PC-9 (cell line): Measurements from ENCODE around the gene AMOTL1. TPM values are rescaled to one million over a fixed set of nuclear protein-coding genes. Genes with fewer than 3 reads are reported as not detected.

Experiments used
- BruUV-seq: library from RNA; stranded (reverse); fragments of 400-500 nt; replicated peaks from 2 replicates; lab custom pipeline; 2021; lab: Mats Ljungman, UMichigan
- CTCF ChIA-PET: fragments of 300-600 bp; sonication (Branson Sonifier 250); formaldehyde crosslinking; loops from one replicate; lab custom pipeline; 2022; ENCODE audit warnings: antibody characterized with exemption; lab: Charles Lee
- POLR2A ChIA-PET: fragments of 300-600 bp; sonication (Branson Sonifier 250); formaldehyde crosslinking; loops from one replicate; lab custom pipeline; 2022; ENCODE audit warnings: antibody characterized with exemption; ENCODE audit not compliant: unreplicated experiment; lab: Charles Lee
- DNase-seq, 2 experiments: peaks; one replicate each; pipeline versions ENCODE4 v3.0.0 to v3.0.0-alpha.2; 2015 to 2022; ENCODE audit warnings: mixed read lengths in 1 of 2
- H2AFZ ChIP-seq: fragments of 200-600 bp; sonication (generic); 2 replicates; pipeline ENCODE4 v1.8.1; 2017; ENCODE audit warnings: antibody characterized with exemption
- H3F3A ChIP-seq: fragments of 200-600 bp; sonication (generic); 2 replicates; pipeline ENCODE4 v1.8.1; 2017; ENCODE audit warnings: antibody characterized with exemption, mild to moderate bottlenecking, low read depth; ENCODE audit not compliant: insufficient read depth
- H3K27ac ChIP-seq: fragments of 200-600 bp; sonication (generic); 2 replicates; pipeline ENCODE4 v1.6.1; 2016; ENCODE audit warnings: mixed run types
- H3K27me3 ChIP-seq: fragments of 200-600 bp; sonication (generic); 2 replicates; pipeline ENCODE4 v1.6.1; 2016; ENCODE audit warnings: low read depth, mixed run types; ENCODE audit not compliant: insufficient read depth
- H3K36me3 ChIP-seq: fragments of 200-600 bp; sonication (generic); 2 replicates; pipeline ENCODE4 v1.6.1; 2016; ENCODE audit warnings: low read depth, mixed run types
- H3K4me1 ChIP-seq: fragments of 200-600 bp; sonication (generic); replicated peaks from 2 replicates; pipeline ENCODE4 v1.6.1; 2016; ENCODE audit warnings: mixed run types; ENCODE audit not compliant: insufficient read depth
- H3K4me2 ChIP-seq: fragments of 200-600 bp; sonication (generic); 2 replicates; pipeline ENCODE4 v1.6.1; 2017; ENCODE audit warnings: mixed run types
- H3K4me3 ChIP-seq: fragments of 200-600 bp; sonication (generic); 2 replicates; pipeline ENCODE4 v1.6.1; 2016; ENCODE audit warnings: mixed run types
- H3K79me2 ChIP-seq: fragments of 200-600 bp; sonication (generic); 2 replicates; pipeline ENCODE4 v1.6.1; 2017; ENCODE audit warnings: low read depth, mixed run types
- H3K9me2 ChIP-seq: fragments of 200-600 bp; sonication (generic); 2 replicates; pipeline ENCODE4 v1.8.1; 2017; ENCODE audit warnings: mild to moderate bottlenecking; ENCODE audit not compliant: insufficient read depth
- H3K9me3 ChIP-seq: fragments of 200-600 bp; sonication (generic); 2 replicates; pipeline ENCODE4 v1.8.1; 2016; ENCODE audit warnings: low read depth; ENCODE audit not compliant: insufficient read depth
- H4K20me1 ChIP-seq: fragments of 200-600 bp; sonication (generic); 2 replicates; pipeline ENCODE4 v1.8.1; 2017; ENCODE audit not compliant: insufficient read depth
- CTCF ChIP-seq: fragments of 200-600 bp; sonication (generic); conservative IDR thresholded peaks from 2 replicates; pipeline ENCODE4 v1.6.1; 2017; ENCODE audit warnings: mixed run types, antibody characterized with exemption, mild to moderate bottlenecking, moderate library complexity
- EZH2 ChIP-seq: fragments of 200-600 bp; sonication (generic); IDR thresholded peaks from 2 replicates; pipeline ENCODE4 v1.8.0; 2017; ENCODE audit warnings: antibody characterized with exemption, low read depth
- intact Hi-C: fragments of 100-400 bp; cut with micrococcal nuclease; formaldehyde crosslinking; loops from one replicate; pipeline ENCODE4 v1.10.0; 2022; ENCODE audit not compliant: unreplicated experiment
- total RNA-seq: library from RNA; stranded (reverse); gene quantifications from 2 replicates; pipeline ENCODE4 v1.2.3, GENCODE V29; 2021

The AMOTL1 gene
- total RNA-seq, 1 experiment from 2014 or later, result 60.5 TPM

GRCh38 chr11:94864506-94865045 lies 96.4 kb downstream of the AMOTL1 start:
- intact Hi-C loops, result no loop called here
- CTCF ChIA-PET, result no interaction called here
- BruUV-seq, result no TSS peak

GRCh38 chr11:94866231-94866822 lies 98.2 kb downstream of the AMOTL1 start:
- Histone ChIP-seq H3K27ac (no peak overlapping the region), H3K9me3 (no peaks in the 10 kb centered on the region), H3K9me2 (no peaks in the 10 kb centered on the region), H3K79me2 (no peaks in the 10 kb centered on the region), H3F3A (peaks cover 5% of the 10 kb centered on the region; the same call in 1 of the 2 replicates), H3K4me1 (no peaks in the 10 kb centered on the region), H2AFZ (no peak overlapping the region), H3K4me3 (no peak overlapping the region), H3K36me3 (peaks cover 51% of the 10 kb centered on the region), H3K4me2 (no peak overlapping the region), H4K20me1 (peaks cover 6% of the 10 kb centered on the region; the same call in 1 of the 2 replicates), H3K27me3 (no peaks in the 10 kb centered on the region)
- TF ChIP-seq CTCF, result no peak
- no peak for TF ChIP-seq EZH2
- ChIA-PET POLR2A (no interaction called here), CTCF (no interaction called here)
- BruUV-seq, result no TSS peak
- intact Hi-C loops, result no loop called here
- DNase-seq, result no peak

More at GRCh38 chr11:94864506-94865045, 96.4 kb downstream of the AMOTL1 start:
- peaks cover 7% of the 10 kb centered on the region; the same call in 1 of the 2 replicates for H3F3A ChIP-seq
- peaks cover 41% of the 10 kb centered on the region for H3K36me3 ChIP-seq
- no peak for DNase-seq
- POLR2A ChIA-PET, result interaction anchor here (0.7 kb wide), 1 partner anchor 52 kb away, joined by 5 read pairs; no protein-coding TSS in a partner anchor
- no peak overlapping the region for H3K4me3 ChIP-seq
- TF ChIP-seq CTCF, result no peak
- no peak for TF ChIP-seq EZH2
- 0 out of 2 replicates have a peak, but pooled peaks cover 3% of the 10 kb centered on the region for H4K20me1 ChIP-seq
- no peaks in the 10 kb centered on the region for H3K79me2 ChIP-seq
- H3K4me2 ChIP-seq, result no peak overlapping the region
- no peaks in the 10 kb centered on the region for H3K4me1 ChIP-seq
- no peaks in the 10 kb centered on the region for H3K9me3 ChIP-seq
- H2AFZ ChIP-seq, result no peak overlapping the region
- H3K27me3 ChIP-seq, result no peaks in the 10 kb centered on the region
- no peak overlapping the region for H3K27ac ChIP-seq
- H3K9me2 ChIP-seq, result no peaks in the 10 kb centered on the region

- Histone ChIP-seq H3K79me2 (no peaks in the 10 kb centered on the region), H3K9me2 (no peaks in the 10 kb centered on the region), H3K4me2 (no peak overlapping the region), H3K4me1 (no peaks in the 10 kb centered on the region), H3K27ac (no peak overlapping the region), H2AFZ (no peak overlapping the region), H3K27me3 (no peaks in the 10 kb centered on the region), H4K20me1 (peaks cover 2% of the 10 kb centered on the region; the same call in 1 of the 2 replicates), H3F3A (peaks cover 5% of the 10 kb centered on the region; the same call in 1 of the 2 replicates), H3K9me3 (no peaks in the 10 kb centered on the region), H3K4me3 (no peak overlapping the region), H3K36me3 (peaks cover 55% of the 10 kb centered on the region)
- POLR2A ChIA-PET, result no interaction called here
- no TSS peak for BruUV-seq
- intact Hi-C loops, result no loop called here
- CTCF ChIA-PET, result no interaction called here
- DNase-seq, result no peak
- TF ChIP-seq CTCF, result no peak
- TF ChIP-seq EZH2, result no peak
These were observed 99.0 kb downstream of the AMOTL1 start for GRCh38 chr11:94866936-94867795.
